Stimulated activated CD4-positive, alpha-beta T cell treated with anti-CD3 and anti-CD28 coated beads, Interleukin-2, amount 100 ng/mL, for 24 hours (primary cell): ENCODE results near the gene GAS6.
"Not testable (repeated sequence)": the region's sequence is repeated elsewhere in the genome, so short reads cannot be mapped to it uniquely, and the experiment has no call there.

ENCODE experiments used
- DNase-seq, 2 donors: peaks; one replicate each; pipeline ENCODE4 v3.0.0-alpha.2; 2020

GAS6 gene

GRCh38 chr13:113837560-113838355 is 26.1 kb downstream of the GAS6 start:
- DNase-seq, result no peak

DNA sequence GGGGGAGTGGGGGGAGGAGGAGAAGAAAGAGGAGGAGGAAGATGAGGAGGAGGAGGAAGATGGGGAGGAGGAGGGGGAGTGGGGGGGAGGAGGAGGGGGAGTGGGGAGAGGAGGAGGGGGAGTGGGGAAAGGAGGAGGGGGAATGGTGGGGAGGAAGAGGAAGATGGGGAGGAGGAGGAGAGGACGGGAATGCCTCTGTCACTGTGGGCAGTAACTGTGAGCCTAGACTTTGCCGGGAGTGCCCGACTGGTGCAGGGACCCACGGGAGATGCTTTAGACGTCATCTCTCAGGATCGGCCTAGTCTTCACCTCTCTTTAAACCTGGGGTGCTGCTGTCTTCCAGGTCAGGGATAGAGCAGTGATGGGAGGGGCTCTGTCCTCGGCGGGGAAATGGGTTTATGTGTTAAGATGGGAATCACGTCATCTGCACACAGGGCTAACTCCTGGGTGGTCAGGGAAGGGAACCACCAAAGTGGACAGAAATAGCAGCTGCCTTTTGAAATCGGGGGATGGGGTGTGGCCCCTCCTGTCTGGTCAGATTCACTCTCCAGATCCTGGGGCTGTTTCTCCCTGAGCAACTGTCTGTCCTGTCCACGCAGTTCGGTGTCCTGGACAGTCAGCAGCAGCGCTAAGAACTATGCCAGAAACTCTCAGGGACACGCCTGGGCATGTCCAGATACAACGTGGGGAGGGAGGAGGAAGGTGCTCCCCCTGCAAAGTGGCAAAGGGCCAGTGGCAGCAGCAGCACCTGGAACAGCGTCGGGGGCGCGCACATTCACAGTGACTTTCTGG is 26.9 kb downstream of the GAS6 start:
- DNase-seq, result no peak

GRCh38 chr13:113835461-113836270 is 28.2 kb downstream of the GAS6 start:
- no peak for DNase-seq

DNA sequence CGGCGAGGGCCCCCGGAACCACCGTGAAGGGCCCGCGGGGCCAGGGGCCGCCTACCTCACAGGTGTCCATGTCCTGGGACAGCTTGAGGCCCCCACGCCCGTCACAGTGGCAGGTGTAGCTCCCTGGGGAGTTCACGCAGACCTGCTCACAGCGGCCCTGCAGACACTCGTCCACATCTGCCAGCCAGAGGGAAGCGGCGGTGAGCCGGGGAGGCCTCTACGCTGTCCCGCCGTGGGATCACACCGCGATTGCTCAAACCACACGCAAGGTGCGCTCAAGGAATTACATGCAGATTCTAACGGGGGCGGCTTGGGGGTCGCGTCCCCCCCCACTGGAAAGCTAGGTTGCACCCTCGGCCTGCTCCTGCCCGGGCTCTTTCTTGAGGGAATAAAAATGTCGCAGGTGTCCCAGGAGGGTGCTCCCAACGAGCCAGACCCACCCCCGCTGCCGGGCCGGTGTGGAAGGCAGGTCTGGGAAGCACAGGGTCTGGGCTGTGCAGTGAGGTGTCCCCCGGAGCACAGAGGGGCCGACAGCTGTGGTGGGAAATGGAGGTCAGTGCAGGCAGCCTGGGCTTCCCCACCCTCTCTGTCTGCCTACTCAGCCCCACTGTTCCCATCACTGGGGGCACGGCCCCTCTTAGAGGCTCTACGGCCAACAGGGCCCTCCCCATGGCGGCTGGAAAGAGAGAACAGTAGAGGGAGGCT is 29.2 kb downstream of the GAS6 start:
- no peak for DNase-seq

DNA sequence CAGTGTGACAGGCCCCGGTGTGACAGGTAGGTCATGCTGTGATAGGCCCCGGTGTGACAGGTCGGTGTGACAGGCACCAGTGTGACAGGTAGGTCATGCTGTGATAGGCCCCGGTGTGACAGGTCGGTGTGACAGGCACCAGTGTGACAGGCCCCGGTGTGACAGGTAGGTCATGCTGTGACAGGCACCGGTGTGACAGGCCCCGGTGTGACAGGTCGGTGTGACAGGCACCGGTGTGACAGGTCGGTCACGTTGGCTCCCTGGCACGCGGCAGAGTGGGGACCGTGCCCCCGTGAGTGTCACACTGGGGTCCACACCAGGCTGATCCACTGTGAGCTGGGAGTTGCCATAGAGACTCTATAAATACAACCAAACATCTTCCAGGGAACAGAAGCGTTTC is 29.9 kb downstream of the GAS6 start:
- DNase-seq, result not testable (repeated sequence)

DNA sequence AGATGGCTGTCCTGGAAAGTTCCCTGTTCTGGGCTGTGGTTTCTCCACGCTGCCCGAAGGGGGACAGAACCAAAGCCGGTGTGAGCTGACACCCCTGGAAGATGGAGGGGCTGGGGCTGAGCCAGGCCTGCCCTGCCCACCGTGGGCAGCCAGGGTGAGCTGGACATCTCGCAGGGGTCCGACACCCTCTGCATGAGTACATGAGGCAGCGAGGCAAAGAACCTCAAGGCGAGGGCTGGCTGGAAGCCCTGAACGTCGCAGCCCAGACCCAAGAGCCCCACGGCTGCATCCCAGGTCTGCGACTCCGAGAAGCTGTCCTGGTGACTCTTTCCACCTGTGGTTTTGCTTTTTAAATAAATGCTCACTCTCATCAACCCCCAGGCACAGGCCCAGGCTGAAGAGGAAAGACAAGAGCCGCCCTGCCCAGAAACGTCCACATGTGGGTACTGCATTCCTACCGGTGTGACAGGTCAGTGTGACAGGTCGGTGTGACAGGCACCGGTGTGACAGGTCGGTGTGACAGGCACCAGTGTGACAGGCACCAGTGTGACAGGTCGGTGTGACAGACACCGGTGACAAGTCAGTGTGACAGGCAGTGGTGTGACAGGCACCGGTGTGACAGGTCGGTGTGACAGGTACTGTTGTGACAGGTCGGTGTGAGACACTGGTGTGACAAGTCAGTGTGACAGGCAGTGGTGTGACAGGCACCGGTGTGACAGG is 30.6 kb downstream of the GAS6 start:
- DNase-seq, result no peak

DNA sequence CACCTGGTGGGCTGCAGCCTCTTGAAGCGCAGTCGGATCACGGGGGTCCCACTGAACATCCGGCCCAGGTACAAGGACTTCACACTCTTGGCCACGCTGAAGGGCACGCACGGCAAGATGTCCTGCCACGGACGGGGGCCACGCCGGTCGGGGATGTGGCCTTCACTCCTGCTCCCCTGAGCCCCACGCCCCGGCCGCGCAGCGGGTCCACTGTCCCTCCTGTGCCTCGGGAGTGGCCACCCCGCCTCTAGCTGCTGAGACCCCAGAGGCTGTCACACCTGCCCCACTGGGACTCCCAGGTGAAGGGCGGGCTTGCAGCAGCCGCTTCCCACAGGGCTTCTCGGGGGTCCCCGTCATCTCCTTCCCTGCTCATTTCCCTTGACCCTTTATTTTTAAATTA is 31.2 kb downstream of the GAS6 start:
- no peak for DNase-seq

DNA sequence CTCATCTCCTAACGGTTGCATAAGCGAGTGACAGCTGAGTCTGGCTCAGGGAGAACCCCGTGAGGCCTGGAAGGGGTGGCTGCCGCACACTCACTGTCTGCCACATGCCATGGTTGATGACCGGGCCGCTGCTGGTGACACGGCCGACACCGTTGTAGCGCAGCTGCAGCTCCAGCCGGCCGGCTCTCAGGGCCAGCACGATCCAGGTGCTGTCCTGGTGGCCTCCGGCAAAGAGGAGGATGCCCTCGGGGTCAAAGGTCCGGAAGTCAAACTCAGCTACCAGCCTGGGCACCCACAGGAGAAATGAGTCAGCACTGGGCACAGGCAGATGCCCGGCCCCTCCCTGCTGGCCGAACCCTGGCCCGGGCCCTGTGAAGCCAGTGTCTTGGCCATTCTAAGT is 31.7 kb downstream of the GAS6 start:
- DNase-seq, result no peak

- no peak for DNase-seq
Measured at GRCh38 chr13:113831061-113831460, 32.8 kb downstream of the GAS6 start.

DNA sequence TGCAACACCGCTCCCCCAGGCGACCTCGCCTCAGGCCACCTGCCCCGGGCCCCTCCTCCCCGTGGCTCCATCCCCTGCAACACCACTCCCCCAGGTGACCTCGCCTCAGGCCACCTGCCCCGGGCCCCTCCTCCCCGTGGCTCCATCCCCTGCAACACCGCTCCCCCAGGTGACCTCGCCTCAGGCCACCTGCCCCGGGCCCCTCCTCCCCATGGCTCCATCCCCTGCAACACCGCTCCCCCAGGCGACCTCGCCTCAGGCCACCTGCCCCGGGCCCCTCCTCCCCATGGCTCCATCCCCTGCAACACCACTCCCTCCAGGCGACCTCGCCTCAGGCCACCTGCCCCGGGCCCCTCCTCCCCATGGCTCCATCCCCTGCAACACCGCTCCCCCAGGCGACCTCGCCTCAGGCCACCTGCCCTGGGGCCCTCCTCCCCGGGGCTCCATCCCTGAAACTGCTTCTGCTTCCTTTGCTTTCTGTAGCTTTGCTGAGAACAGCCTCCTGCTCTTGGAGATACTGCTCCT is 33.4 kb downstream of the GAS6 start:
- DNase-seq, result not testable (repeated sequence)

GRCh38 chr13:113828282-113828825 is 35.5 kb downstream of the GAS6 start:
- no peak for DNase-seq

GRCh38 chr13:113827021-113827420 is 36.9 kb downstream of the GAS6 start:
- DNase-seq, result no peak

GRCh38 chr13:113826446-113826845 is 37.4 kb downstream of the GAS6 start:
- not testable (repeated sequence) for DNase-seq

- no peak for DNase-seq
Measured at GRCh38 chr13:113825841-113826240, 38.0 kb downstream of the GAS6 start.

GRCh38 chr13:113823771-113824170 is 40.1 kb downstream of the GAS6 start:
- DNase-seq, result no peak

DNA sequence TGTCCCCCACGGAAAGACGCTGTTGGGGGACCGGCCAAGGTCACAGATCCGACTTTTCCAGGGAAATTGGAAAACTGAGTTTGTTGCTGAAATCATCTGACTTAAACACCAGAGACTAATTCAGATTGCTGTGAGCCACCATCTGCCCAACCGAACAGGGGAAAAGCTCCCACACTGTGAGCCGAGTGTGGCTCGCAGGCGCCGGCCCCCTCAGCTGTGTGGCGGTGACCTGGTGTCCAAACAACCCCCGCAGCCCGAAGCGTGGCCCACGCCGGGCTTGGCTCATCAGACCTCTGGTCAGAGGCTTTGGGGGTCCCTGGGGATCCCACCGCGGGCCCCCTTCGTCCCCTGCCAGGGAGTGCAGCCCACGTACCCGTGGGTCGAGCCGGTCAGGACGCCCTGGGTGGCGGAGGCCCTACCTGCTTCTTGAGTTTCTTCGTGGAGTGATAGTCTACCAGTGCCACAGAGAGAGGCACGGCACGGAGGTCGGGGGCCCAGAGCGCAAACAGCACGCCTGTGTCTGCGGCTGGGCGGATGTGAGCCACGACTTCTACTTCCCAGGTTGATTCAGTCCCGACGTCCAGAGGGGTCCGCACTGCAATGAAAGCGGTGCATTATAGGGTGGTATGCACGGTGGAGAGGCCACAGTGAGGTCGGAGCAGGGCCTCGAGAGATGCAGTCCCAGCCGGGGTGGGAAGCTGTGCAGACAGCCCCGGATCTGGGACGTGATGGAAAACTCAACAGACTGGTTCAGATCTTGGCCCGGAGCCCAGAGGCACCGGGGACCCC is 40.7 kb downstream of the GAS6 start:
- DNase-seq, result no peak

GRCh38 chr13:113822266-113822665 is 41.6 kb downstream of the GAS6 start:
- no peak for DNase-seq

DNA sequence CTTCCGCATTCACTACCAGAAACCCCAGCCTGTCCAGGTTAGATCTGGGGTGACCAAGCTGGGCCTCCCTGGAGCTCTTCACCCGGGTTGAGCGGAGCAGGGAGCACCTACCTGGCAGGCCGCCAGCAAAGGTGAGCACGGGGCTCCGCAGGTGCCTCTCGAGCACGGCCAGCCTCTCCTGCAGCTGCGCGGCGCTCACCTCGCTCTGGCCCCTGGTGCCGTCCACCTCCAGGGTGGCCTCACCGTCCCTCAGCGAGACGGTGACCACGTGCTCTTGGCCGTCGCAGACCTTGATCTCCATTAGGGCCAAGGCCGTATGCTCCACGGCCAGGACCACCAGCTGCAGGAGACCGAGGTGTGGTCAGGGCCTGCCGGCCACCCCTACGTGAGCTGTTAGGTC is 42.0 kb downstream of the GAS6 start:
- DNase-seq, result no peak

- DNase-seq, result no peak
Measured at GRCh38 chr13:113820813-113821651, 42.8 kb downstream of the GAS6 start.
